HG03354 (cell line): ENCODE results near the gene EVPL.

Experiments
- ATAC-seq: cut with Tn5 transposase; IDR thresholded peaks from one replicate; pipeline ENCODE4 v1.9.1; 2021; ENCODE audit warnings: mild to moderate bottlenecking; ENCODE audit not compliant: unreplicated experiment, poor library complexity, severe bottlenecking

The EVPL gene

GRCh38 chr17:76003915-76004314 is 23.2 kb downstream of the EVPL start:
- ATAC-seq = no peak

GRCh38 chr17:76002100-76002499 is 25.0 kb downstream of the EVPL start:
- no peak for ATAC-seq

GRCh38 chr17:76000755-76001521 is 26.2 kb downstream of the EVPL start, which contains the start of gene CDK3:
Gene CDK3, plus strand, starts transcription at chr17:76000855. Its CDS starts 571 bp downstream, at chr17:76001426.
- ATAC-seq = no peak

GRCh38 chr17:76000016-76000754 is 26.9 kb downstream of the EVPL start:
- ATAC-seq = no peak

GRCh38 chr17:75998327-75998795 is 28.7 kb downstream of the EVPL start:
- no peak for ATAC-seq

GRCh38 chr17:75996665-75997590 is 30.2 kb downstream of the EVPL start:
- peak; percentile 47 for ATAC-seq

GRCh38 chr17:75995385-75995925 is 31.7 kb downstream of the EVPL start:
- no peak for ATAC-seq

GRCh38 chr17:75994802-75995370 is 32.2 kb downstream of the EVPL start:
- no peak for ATAC-seq

- ATAC-seq = no peak
These were observed 35.7 kb downstream of the EVPL start for GRCh38 chr17:75991396-75991795.

- ATAC-seq = no peak
These were observed 40.1 kb downstream of the EVPL start for GRCh38 chr17:75987041-75987440.

- no peak for ATAC-seq
These were observed 41.1 kb downstream of the EVPL start for GRCh38 chr17:75985986-75986385.

- ATAC-seq = no peak
These were observed 43.5 kb downstream of the EVPL start for GRCh38 chr17:75983501-75984181.

GRCh38 chr17:75981019-75981615 is 46.0 kb downstream of the EVPL start:
- no peak for ATAC-seq

GRCh38 chr17:75980188-75981018 is 46.7 kb downstream of the EVPL start:
- ATAC-seq = no peak

- peak; percentile 14 for ATAC-seq
These were observed 47.4 kb downstream of the EVPL start for GRCh38 chr17:75979705-75980187.

GRCh38 chr17:75978938-75979704 is 48.0 kb downstream of the EVPL start, which contains the start of the genes ACOX1 and TEN1:
Gene ACOX1, minus strand, starts transcription at chr17:75979166. Its CDS starts 93 bp downstream, at chr17:75979073.
Gene TEN1, plus strand, starts transcription at chr17:75979240. Its CDS starts 6,953 bp downstream, at chr17:75986193.
- peak; percentile 91 for ATAC-seq
